GM19023 (cell line): ENCODE results near the gene CHMP2B.

Experiments used
- ATAC-seq: cut with Tn5 transposase; IDR thresholded peaks from one replicate; pipeline ENCODE4 v1.9.1; 2021; ENCODE audit warnings: mild to moderate bottlenecking, moderate library complexity; ENCODE audit not compliant: unreplicated experiment

The CHMP2B gene, protein sequence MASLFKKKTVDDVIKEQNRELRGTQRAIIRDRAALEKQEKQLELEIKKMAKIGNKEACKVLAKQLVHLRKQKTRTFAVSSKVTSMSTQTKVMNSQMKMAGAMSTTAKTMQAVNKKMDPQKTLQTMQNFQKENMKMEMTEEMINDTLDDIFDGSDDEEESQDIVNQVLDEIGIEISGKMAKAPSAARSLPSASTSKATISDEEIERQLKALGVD

DNA sequence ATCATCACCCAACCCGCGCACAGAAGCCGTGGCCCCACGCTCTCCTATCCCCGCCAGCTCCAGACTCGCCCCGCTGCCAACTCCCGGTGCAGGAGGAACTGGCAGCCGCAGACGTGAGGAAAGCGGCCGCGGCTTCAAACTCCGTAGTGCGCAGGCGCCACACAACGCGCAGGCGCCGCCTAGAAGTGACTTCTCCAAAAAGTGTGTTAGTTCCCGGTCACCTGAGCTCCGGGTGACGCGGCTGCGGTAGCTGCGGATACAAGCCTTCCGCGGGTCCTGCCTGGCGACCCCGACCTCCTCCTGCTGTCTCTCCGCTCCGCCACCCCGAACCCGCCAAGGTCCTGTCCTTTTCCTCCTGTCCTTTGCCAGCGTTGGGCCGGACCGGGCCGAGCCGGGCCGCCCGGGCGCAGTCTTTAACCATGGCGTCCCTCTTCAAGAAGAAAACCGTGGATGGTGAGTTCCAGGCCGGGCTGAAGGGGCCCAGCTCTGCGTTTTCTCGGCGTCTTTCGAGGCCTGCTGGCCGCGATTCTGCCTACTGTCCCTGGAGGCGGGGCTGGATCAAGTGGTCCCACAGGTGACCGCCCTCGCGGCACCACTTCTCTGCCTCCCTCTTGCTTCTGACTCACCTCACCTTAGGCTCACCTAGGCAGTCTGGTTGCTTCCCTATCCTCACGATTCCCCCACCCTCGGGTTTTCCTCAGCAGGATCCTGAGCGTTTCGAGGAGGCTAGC is at the start of gene CHMP2B:
CHMP2B (plus strand) TSS at position 206 of the 731 bp plus-strand sequence; CDS start at position 420, 214 bp downstream.
- peak; percentile 98 for ATAC-seq

DNA sequence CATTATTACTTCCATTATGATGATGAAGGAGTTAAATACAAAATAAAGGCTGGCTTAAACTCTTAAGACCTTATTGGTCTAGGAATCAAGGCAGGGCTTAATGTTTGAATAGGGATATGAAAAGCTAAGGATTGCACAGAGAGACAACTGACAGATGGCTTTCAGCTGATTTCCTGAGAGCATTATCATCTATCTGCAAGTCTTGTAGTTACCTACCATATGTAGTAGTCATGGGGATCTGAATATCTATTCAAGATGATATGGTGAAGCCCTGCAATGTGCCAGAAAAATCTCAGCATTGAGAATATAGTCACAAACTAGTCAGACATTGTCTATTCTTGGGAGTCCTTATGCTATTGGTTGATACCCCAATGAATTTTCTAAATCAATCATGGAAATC is 47.5 kb upstream of the CHMP2B start:
- no peak for ATAC-seq

DNA sequence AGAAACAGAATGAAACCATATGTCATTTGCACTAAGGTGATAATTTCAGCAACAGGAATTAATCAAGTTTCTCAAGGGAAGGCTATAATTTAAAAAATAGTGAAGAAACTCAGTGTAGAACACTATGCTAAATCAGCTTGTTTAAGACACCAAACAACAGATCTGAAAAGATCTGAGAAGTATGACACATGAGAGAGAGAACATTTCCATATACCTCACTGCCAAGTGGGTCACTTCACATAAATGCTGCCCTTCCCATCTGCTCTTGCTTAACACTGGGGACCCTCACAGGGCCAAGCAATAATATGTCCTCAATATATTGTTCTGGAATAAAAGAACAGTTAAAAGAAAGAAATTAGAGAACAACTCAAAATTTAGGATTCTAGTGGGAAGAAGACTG is 45.6 kb upstream of the CHMP2B start:
- ATAC-seq, result no peak

DNA sequence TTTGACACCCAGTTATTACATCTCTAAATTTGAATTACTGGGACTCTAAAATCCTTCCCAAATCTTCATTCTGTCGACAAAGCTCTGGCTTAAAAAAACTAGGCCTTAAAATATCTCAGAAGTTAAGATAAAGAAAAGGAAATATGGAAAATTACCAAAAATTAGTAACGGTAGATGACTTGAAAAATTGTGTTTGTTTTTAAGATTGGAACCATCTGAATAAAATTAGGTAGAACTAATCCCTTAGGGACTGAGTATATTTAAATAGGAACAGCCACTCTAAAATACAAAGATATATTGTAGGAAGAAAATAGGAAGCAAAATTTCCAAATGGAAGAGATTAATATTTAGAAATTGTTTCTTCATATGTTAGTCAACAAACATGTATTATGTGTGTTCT is 45.1 kb upstream of the CHMP2B start:
- ATAC-seq, result no peak

DNA sequence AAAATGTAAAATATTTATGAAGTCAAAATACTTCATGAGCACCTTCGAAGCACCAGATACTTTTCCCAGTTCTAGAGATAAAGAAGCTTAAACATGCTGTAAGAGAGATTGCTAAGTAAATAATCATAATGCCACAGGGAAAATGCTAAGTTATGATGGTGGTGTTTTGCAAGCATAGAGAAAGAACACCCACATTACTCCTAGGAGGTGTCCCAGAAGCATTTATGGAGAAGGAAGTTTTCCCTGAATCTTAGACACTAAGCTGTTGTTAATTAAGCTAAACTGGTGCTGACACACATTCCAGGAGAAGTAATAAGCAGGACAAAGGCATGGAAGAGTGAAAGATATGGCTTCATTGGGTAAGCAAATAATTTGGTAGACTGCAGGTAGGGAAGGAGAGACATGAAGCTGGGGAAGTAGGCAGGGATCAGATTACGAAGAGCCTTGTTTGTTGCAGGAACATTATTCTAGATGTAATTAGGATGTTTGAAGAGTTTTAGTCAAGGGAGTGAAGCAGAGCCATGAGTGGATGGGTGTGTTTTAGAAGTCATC is 40.4 kb upstream of the CHMP2B start:
- ATAC-seq, result no peak

DNA sequence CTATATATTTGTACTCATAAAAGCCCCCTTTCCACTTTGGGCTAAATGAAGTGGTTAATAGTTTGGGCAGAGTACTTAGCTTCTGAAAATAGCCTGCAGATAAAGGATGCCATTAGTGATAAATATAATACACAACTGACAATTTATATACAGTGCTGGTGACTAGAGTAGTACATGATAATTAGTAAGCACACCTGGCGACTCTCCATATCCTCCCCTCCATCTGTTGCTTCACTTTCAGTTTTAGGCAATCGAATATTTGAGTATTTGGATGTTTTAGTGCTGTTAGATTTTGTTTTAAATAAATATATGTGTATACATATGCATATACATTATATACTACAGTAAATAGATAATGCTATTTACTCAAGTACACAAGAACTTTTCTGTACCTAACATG is 35.9 kb upstream of the CHMP2B start:
- ATAC-seq, result no peak

DNA sequence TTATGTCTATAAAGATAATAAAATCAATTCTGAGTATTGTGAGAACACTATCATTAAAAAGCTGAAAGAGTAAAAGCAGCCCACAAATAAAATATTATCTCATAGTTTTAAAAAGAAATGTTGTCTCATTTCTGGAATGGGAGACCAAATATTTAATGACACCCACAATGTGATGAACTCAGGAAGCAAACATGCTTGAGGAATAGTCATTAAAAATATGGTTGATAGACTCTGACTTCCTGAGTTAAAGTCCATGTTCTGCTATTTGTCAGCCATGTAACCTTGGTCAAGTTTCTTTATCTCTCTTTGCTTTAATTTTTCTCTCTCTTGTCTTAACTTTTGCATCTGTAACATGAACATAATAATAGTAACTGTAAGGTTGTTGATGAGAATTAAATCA is 35.5 kb upstream of the CHMP2B start:
- no peak for ATAC-seq

DNA sequence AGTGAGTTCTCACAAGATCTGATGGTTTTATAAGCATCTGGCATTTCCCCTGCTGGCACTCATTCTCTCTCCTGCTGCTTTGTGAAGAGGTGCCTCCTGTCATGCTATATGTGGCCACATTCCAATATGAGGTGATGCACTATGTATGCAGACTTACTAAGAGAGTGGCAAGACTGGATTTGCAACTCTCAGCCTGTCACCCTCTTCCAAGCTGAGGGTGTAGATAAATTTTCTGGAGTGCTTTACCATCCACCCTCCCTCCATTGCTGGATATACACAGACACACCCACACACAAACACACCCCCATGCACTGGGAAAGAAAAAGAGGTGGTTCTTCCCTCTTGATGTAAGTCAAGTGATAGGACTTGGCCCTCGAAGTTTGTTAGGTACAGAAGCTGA is 30.2 kb upstream of the CHMP2B start:
- ATAC-seq, result no peak

DNA sequence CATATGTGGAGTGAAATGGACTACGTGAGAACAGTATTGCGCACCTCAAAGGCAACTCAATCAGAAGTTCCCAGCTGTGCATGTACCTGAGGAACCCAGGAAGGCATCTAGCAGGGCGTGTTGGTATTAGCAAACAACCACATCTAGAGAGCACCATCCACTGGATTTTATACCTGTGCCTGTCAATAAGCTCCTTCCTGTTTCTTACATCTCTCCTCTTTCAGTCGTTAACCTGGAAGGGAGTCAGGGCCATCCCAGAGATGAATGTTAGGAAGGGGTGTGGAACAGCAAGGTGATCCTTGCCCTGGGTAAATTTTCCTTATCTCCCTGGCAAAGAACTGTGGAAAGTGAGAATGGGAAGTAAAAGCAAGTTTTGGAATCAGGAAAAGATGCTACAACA is 29.6 kb upstream of the CHMP2B start:
- ATAC-seq, result no peak

DNA sequence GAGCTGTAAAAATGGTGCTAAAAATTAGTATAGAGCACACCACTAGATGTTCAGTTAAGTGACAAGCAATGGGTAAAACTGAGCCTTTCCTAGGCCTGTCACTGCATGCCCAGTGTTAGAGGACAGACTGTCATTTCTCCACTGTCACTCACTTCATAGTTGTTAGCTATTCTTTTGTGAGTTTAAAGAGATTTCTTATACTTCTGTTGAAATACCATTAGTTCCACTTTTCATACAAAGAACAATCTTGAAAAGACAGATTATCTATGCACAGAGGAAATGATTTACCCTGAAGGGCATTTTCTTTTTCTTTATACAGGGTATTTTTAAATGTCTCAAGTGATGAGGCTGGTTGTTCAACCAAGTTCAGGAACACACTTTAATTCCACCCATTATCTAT is 28.3 kb upstream of the CHMP2B start:
- ATAC-seq, result no peak

DNA sequence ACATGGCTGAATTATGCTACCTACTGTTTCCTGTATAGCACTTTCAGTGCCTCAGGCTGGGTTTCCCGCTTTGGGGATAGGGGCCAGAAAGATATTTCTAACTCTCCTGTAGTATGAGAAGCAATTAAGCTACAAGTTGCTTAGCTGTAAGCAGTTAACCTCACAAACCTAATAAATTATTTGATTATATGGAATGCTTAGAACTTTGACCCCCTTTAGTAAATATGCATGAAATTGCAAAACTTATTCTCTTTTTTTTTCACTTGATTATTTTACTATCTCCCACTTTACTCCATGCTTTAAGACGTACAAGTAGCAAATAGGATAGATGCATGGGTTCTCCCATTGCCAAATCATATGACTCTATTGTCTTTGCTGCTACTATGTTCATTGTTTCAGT is 27.5 kb upstream of the CHMP2B start:
- no peak for ATAC-seq

DNA sequence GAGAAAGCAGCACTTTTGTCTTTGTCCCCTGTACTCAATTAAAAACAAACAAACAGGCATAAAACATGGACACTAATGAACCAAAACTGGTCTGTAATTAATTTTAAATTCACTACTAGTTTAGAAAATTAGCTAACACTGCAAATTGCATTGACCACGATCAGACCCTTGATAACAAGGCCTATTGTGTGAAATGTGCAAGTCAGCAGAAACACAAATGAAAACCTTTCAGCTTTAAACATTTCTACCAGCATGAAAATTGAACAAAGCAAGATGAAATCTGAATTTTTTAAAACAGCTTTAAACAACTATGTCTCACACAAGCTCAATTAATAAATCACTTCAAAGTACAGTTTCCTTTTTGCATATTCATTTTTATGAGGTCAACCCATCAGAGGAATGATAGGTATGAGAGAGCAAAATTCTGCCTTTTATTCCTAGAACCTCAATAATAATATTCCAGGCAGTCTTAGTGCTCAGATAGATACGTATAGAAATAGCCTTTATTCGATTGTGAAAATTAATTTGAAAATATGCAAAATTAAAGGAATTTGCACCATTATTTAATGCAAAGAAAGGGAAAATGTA is 27.0 kb upstream of the CHMP2B start:
- no peak for ATAC-seq

DNA sequence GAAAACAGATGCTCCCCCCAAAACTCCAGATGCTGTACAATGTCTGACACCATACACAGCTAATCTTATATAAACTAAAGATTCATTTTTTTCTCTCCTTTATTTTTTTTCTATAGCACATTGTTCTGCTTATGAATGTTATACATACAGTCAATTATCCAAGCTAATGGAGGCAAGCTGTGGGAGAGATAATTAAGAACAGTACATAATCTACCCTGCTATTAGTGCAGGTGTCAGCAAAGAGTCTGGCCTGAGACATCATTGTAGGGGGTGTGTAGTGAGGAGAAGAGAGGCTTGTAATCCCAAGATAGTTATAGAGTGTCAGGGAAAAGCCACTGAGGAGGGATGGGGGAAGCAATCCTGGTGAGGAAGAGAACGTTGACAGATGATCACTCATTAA is 25.4 kb upstream of the CHMP2B start:
- ATAC-seq, result no peak

DNA sequence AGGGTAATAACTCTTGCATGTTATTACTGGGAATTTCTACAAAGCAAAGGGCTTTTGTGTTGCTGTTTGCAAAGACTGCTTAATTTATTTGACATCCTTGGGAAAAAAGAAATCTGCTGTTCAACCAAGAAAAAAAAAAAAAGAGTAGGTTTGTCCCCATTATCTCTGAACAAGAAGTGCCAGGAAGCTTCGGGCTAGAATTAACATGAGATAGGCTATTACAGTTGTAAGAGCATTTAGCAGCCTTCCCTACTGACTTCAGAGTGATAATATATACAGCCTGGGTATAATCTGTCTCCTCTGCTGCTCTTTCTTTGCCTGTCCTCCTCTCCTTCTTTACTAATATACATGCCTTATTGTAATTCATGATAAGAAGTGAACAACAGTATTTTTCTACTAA is 23.3 kb upstream of the CHMP2B start:
- no peak for ATAC-seq

DNA sequence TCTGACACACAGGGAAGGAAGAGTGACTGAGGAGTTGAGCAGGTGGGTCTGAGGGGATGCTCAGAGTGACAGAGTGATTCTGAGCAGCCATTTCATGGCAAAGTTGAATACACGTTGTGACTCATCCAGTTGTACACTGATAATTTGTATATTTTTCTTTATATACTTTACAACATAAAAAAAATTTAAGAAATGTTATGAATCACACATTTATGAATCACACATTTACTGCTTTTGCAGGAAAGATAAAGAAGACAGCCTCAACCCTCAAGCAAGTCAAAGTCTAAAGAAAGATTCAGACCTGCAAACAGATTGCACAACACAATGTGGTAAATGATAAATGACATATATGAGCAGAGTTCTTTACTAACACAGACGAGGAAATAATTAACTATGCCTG is 21.0 kb upstream of the CHMP2B start:
- no peak for ATAC-seq

DNA sequence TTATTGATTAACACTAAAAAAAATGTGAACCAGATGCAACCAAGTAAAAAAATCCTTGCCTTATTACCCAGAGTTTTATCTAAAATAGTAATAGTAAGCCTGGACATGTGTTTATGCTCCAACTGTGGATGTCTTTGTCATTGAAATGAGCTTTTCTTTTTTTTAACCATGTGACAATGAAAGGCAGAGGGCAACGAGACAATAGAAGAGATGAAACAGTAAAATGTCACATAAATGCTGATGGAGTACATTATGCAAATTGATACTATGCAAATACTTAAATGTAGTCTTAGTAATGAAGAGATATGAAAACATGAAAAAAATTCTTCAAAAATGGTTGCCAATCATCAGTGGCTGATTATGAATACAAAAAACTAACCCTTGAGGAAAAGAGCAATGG is 20.5 kb upstream of the CHMP2B start:
- ATAC-seq, result no peak

DNA sequence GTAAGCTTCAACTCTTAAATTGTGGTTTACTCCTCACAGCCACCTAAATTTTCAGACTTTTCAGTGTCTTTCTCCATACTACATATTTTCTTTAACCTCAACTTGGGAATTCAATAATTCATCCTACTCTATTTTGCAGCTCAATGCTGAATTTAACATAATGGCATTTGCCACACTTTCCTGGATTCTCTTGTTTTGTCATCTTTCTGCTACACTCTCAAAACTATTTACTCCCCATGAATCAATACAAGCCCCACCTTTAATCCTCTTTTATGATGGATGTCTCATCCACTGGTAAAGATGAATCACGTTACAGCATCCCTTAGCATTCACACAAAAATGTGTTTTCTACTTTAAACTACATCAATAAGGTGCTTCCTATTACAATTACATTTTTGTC is 19.6 kb upstream of the CHMP2B start:
- ATAC-seq, result no peak

DNA sequence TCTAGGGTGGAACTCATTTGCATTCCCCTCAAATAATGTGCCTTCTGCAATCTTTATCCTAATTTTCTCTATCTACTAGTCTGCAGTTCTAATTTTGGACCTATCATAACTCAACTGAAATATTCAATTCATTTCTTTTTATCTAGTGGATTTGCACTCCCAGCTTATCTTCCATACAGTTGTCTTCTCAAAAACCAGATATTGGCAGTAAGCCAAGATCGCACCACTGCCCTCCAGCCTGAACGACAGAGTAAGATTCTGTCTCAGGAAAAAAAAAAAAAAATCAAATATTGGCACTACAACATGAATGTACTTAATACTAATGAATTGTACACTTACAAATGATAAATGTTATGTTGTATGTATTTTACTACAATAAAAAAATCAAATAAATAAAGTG is 18.0 kb upstream of the CHMP2B start:
- ATAC-seq, result no peak

DNA sequence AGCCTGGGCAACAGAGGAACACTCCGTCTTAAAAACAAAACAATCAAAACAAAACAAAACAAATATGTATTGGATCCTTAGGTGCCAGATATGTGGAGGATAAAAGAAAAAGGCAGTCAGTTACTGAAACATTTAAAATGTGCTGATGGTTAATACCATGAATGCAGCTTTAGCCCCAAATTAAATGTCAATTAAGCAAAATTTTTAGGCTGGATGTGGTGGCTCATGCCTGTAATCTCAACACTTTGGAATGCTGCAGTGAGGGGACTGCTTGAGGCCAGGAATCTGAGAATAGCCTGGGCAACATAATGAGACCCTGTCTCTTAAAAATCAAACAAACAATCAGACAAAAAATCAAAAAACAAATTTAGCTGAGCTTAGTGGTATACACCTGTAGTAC is 8.5 kb upstream of the CHMP2B start:
- ATAC-seq, result no peak

DNA sequence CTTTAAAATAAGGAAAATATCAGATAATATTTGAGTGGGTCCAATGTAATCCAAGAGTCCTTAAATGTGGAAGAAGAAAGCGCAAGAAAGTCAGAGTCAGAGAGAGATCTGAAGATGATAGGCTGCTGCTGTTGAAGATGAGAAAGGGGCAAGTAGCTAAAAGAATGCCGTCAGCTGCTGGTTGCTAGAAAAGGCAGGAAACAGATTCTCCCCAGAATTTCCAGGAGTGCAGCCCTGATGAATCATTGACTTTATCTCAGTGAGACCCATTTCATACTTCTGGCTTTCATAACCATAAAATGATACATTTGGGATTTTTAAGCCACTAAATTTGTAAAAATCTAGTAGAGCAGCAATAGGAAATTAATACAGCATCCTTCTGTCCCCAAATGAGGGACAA is 7.5 kb upstream of the CHMP2B start:
- no peak for ATAC-seq

DNA sequence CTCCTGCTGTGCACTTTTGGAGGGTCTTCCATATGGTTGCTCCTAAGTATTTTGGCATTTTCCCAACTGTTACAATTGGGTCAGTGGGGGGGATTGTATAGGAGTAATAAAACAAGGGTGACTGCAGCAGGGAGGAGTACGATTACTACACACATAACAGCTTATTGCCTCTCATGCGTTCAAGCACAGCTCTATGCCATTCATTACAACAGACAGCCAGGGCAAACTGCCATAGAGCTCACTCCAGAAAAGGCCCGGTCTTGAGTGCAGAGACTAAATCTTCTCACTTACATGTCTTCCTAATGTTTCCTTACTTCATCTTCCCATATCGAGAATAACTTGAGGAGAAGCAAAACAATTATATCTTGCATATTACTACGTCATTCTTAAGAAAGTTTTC is 1.4 kb upstream of the CHMP2B start:
- ATAC-seq, result no peak

DNA sequence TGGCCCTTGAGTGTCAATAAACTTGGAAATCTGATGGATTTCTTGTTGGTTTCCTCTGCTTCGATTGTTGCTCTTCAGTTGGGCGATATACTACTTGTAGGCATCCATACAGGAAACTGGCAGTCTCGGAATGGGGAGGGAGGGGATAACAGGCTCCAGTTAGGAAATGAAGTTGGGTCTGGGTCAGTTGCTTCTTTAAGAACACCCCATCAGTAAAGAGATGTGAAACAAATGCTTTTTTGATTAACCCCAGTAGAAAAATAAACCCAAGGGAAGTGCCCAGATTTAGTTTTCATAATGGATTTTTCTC is 681 bp downstream of the CHMP2B start:
- no peak for ATAC-seq
